Mesendoderm (in vitro differentiated cells): ENCODE results near the gene CD79A.

Experiments used
- DNase-seq: peaks from one replicate; pipeline ENCODE4 v3.0.0; 2013
- H2AK5ac ChIP-seq: 2 replicates; pipeline ENCODE4 v1.6.1; 2013; ENCODE audit warnings: low read length, inconsistent platforms
- H2BK120ac ChIP-seq: 2 replicates; pipeline ENCODE4 v1.6.1; 2013; ENCODE audit warnings: low read depth, mild to moderate bottlenecking, low read length, moderate library complexity, mixed read lengths
- H2BK15ac ChIP-seq: replicated peaks from 2 replicates; pipeline ENCODE4 v1.6.1; 2013; ENCODE audit warnings: low read depth, mild to moderate bottlenecking, moderate library complexity
- H2BK5ac ChIP-seq: 2 replicates; pipeline ENCODE4 v1.6.1; 2013; ENCODE audit warnings: low read length, inconsistent platforms
- H3K18ac ChIP-seq: 2 replicates; pipeline ENCODE4 v1.6.1; 2013; ENCODE audit warnings: mild to moderate bottlenecking, low read length, mixed read lengths
- H3K23ac ChIP-seq: one replicate; pipeline ENCODE4 v1.6.1; 2013; ENCODE audit warnings: low read length
- H3K27ac ChIP-seq: 2 replicates; pipeline ENCODE4 v1.5.1; 2013; ENCODE audit warnings: low read depth, mild to moderate bottlenecking, inconsistent platforms, low read length, moderate library complexity
- H3K27me3 ChIP-seq: 2 replicates; pipeline ENCODE4 v1.6.1; 2013; ENCODE audit warnings: low read length, control low read depth, mild to moderate bottlenecking, inconsistent platforms; ENCODE audit not compliant: insufficient read depth, poor library complexity
- H3K36me3 ChIP-seq: 2 replicates; pipeline ENCODE4 v1.6.1; 2013; ENCODE audit warnings: low read length, inconsistent platforms; ENCODE audit not compliant: control insufficient read depth, insufficient read depth
- H3K4ac ChIP-seq: one replicate; pipeline ENCODE4 v1.6.1; 2013; ENCODE audit warnings: low read depth, mild to moderate bottlenecking, low read length, moderate library complexity
- H3K4me1 ChIP-seq: 2 replicates; pipeline ENCODE4 v1.6.1; 2013; ENCODE audit warnings: low read depth, low read length, inconsistent platforms; ENCODE audit not compliant: control insufficient read depth
- H3K4me2 ChIP-seq: 2 replicates; pipeline ENCODE4 v1.6.1; 2013; ENCODE audit warnings: low read length
- H3K4me3 ChIP-seq: 2 replicates; pipeline ENCODE4 v1.5.1; 2013; ENCODE audit warnings: mild to moderate bottlenecking, low read length
- H3K56ac ChIP-seq: one replicate; pipeline ENCODE4 v1.6.1; 2013; ENCODE audit warnings: low read length
- H3K79me1 ChIP-seq: 2 replicates; pipeline ENCODE4 v1.6.1; 2013; ENCODE audit warnings: low read length, inconsistent platforms
- H3K79me2 ChIP-seq: 2 replicates; pipeline ENCODE4 v1.6.1; 2013; ENCODE audit warnings: mild to moderate bottlenecking, low read length; ENCODE audit not compliant: control insufficient read depth, insufficient read depth
- H3K9ac ChIP-seq: 2 replicates; pipeline ENCODE4 v1.6.1; 2013; ENCODE audit warnings: low read length, inconsistent platforms
- H4K5ac ChIP-seq: one replicate; pipeline ENCODE4 v1.6.1; 2013; ENCODE audit warnings: low read length
- H4K8ac ChIP-seq: one replicate; pipeline ENCODE4 v1.6.1; 2013; ENCODE audit warnings: low read depth, mild to moderate bottlenecking, control low read depth, low read length, moderate library complexity
- WGBS: extraction: QIAGEN DNeasy Blood & Tissue Kit; methylation state at CpG from one replicate; pipeline ENCODE4 v1.1.7; 2013; ENCODE audit warnings: low lambda C conversion rate, missing lambda C conversion rate; ENCODE audit not compliant: insufficient coverage; ENCODE audit errors: extremely low coverage; 5-methylcytosine and 5-hydroxymethylcytosine counted together

Gene CD79A

GRCh38 chr19:41922585-41922984, 45.5 kb downstream of the CD79A start:
- DNase-seq, result no peak
- Histone ChIP-seq H3K79me1 (no peaks in the 10 kb centered on the region), H4K5ac (no peak overlapping the region), H3K4ac (no peak overlapping the region), H2AK5ac (no peak overlapping the region), H3K36me3 (no peaks in the 10 kb centered on the region), H3K79me2 (no peaks in the 10 kb centered on the region), H3K23ac (no peak overlapping the region), H3K4me3 (no peak overlapping the region), H3K9ac (no peak overlapping the region), H2BK15ac (no peak overlapping the region), H3K18ac (no peak overlapping the region), H3K27ac (no peak overlapping the region), H3K56ac (no peak overlapping the region), H2BK5ac (no peak overlapping the region), H4K8ac (no peak overlapping the region), H3K4me1 (no peaks in the 10 kb centered on the region), H3K4me2 (no peak overlapping the region), H2BK120ac (no peak overlapping the region), H3K27me3 (peaks cover 61% of the 10 kb centered on the region)
- WGBS, result no CpG with 5 or more reads among the region's 18 CpGs

GRCh38 chr19:41923045-41923788, 46.1 kb downstream of the CD79A start:
- no peak overlapping the region for H2BK120ac ChIP-seq
- no peak overlapping the region for H2AK5ac ChIP-seq
- no peak overlapping the region for H3K23ac ChIP-seq
- H3K79me2 ChIP-seq, result no peaks in the 10 kb centered on the region
- H2BK15ac ChIP-seq, result no peak overlapping the region
- no CpG with 5 or more reads among the region's 6 CpGs for WGBS
- H3K9ac ChIP-seq, result no peak overlapping the region
- H2BK5ac ChIP-seq, result no peak overlapping the region
- no peak overlapping the region for H3K27ac ChIP-seq
- no peak overlapping the region for H4K8ac ChIP-seq
- peaks cover 64% of the 10 kb centered on the region for H3K27me3 ChIP-seq
- no peak overlapping the region for H3K56ac ChIP-seq
- H3K18ac ChIP-seq, result no peak overlapping the region
- no peak overlapping the region for H3K4ac ChIP-seq
- no peaks in the 10 kb centered on the region for H3K4me1 ChIP-seq
- no peak overlapping the region for H3K4me3 ChIP-seq
- H3K4me2 ChIP-seq, result no peak overlapping the region
- no peak overlapping the region for H4K5ac ChIP-seq
- no peaks in the 10 kb centered on the region for H3K36me3 ChIP-seq
- H3K79me1 ChIP-seq, result no peaks in the 10 kb centered on the region
- DNase-seq, result no peak

GRCh38 chr19:41924151-41925145, 47.4 kb downstream of the CD79A start:
- no peak for DNase-seq
- Histone ChIP-seq H3K4me2 (no peak overlapping the region), H2BK15ac (no peak overlapping the region), H3K79me2 (no peaks in the 10 kb centered on the region), H4K5ac (no peak overlapping the region), H2AK5ac (no peak overlapping the region), H3K27ac (no peak overlapping the region), H3K27me3 (peaks cover 71% of the 10 kb centered on the region), H4K8ac (no peak overlapping the region), H3K4me3 (no peak overlapping the region), H2BK5ac (no peak overlapping the region), H3K9ac (no peak overlapping the region), H3K18ac (no peak overlapping the region), H2BK120ac (no peak overlapping the region), H3K4ac (no peak overlapping the region), H3K4me1 (no peaks in the 10 kb centered on the region), H3K36me3 (no peaks in the 10 kb centered on the region), H3K79me1 (no peaks in the 10 kb centered on the region), H3K23ac (no peak overlapping the region), H3K56ac (no peak overlapping the region)
- WGBS, result no CpG with 5 or more reads among the region's 13 CpGs

- no peak for DNase-seq
- Histone ChIP-seq H3K4me3 (no peak overlapping the region), H2BK120ac (no peak overlapping the region), H4K5ac (no peak overlapping the region), H2AK5ac (no peak overlapping the region), H3K27ac (no peak overlapping the region), H3K18ac (no peak overlapping the region), H3K23ac (no peak overlapping the region), H3K79me1 (no peaks in the 10 kb centered on the region), H3K36me3 (no peaks in the 10 kb centered on the region), H3K4me1 (peaks cover under 1% of the 10 kb centered on the region), H3K27me3 (peaks cover 80% of the 10 kb centered on the region), H2BK15ac (no peak overlapping the region), H3K4me2 (no peak overlapping the region), H3K56ac (no peak overlapping the region), H3K4ac (no peak overlapping the region), H4K8ac (no peak overlapping the region), H3K9ac (no peak overlapping the region), H3K79me2 (no peaks in the 10 kb centered on the region), H2BK5ac (no peak overlapping the region)
- no CpG with 5 or more reads among the region's 7 CpGs for WGBS
Observed at GRCh38 chr19:41925208-41926003, 48.3 kb downstream of the CD79A start.

- Histone ChIP-seq H2BK5ac (no peak overlapping the region), H4K8ac (no peak overlapping the region), H2BK120ac (no peak overlapping the region), H3K4me1 (peaks cover 2% of the 10 kb centered on the region), H3K23ac (no peak overlapping the region), H3K36me3 (no peaks in the 10 kb centered on the region), H3K18ac (no peak overlapping the region), H3K27ac (no peak overlapping the region), H3K4me3 (no peak overlapping the region), H3K79me1 (no peaks in the 10 kb centered on the region), H3K4me2 (no peak overlapping the region), H3K56ac (no peak overlapping the region), H2BK15ac (no peak overlapping the region), H3K79me2 (no peaks in the 10 kb centered on the region), H3K27me3 (peaks cover 78% of the 10 kb centered on the region), H3K9ac (no peak overlapping the region), H2AK5ac (no peak overlapping the region), H4K5ac (no peak overlapping the region), H3K4ac (no peak overlapping the region)
- no CpG with 5 or more reads among the region's 27 CpGs for whole genome bisulfite sequencing
- DNase-seq, result no peak
Observed at GRCh38 chr19:41926028-41926762, 49.1 kb downstream of the CD79A start.
